Activated naive CD4-positive, alpha-beta T cell treated with anti-CD3 and anti-CD28 coated beads, Interleukin-2, amount 50 U/mL, for 72 hours (primary cell): ENCODE data around the gene ELFN1. TPM values are rescaled to one million over a fixed set of nuclear protein-coding genes. Genes with fewer than 3 reads are reported as not detected.
A peak's percentile ranks its signal among the peaks of the same experiment; 100 is the strongest.

Experiments used
- ATAC-seq, 2 donors: fragments of 150-1000 bp; cut with Tn5 transposase; 2 replicates each; pipeline ENCODE4 v1.10.0; 2021; ENCODE audit warnings: mild to moderate bottlenecking in 2 of 2, moderate library complexity in 2 of 2
- DNase-seq, 2 donors: peaks; one replicate each; pipeline ENCODE4 v3.0.0; 2021 to 2022; ENCODE audit warnings: low spot score in 2 of 2
- H3K27ac Mint-ChIP-seq, 2 donors: one replicate each; pipeline ENCODE4 v1.8.0; 2022; ENCODE audit warnings: mild to moderate bottlenecking in 2 of 2, mixed read lengths in 2 of 2
- H3K36me3 Mint-ChIP-seq, 2 donors: one replicate each; pipeline ENCODE4 v1.8.0; 2022; ENCODE audit warnings: mixed read lengths in 2 of 2
- H3K9me3 Mint-ChIP-seq, 2 donors: one replicate each; pipeline ENCODE4 v1.8.0; 2022; ENCODE audit warnings: mixed read lengths in 2 of 2
- total RNA-seq, 2 donors: library from RNA; stranded (reverse); gene quantifications; one replicate each; pipeline ENCODE4 v1.2.3, GENCODE V29; 2022

ELFN1 gene
- total RNA-seq, 2 donors from 2014 or later = 0.07 TPM; not detected in 1

DNA sequence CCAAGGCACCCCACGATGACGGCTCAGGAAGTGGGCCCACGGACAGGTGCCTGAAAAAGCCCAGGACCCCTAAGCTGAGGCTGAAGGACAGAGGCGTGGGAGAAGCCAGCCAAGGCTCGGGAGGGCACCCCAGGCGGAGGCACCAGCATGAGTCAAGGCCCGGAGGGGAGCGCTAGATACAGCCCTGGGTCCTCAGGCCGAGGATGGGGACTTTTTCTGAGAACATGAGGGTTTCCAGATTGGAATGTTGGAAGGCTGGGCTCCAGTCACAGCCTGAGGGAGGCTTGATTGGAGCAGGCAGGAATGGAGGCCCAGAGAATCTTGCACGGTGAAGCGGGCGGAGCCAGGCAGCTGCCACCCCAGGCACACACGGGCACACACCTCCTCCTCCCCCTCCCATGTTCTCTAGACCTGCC is 19.0 kb upstream of the ELFN1 start:
- Mint-ChIP-seq H3K27ac (no peak overlapping the region), H3K36me3 (no peaks in the 10 kb centered on the region), H3K9me3 (no peaks in the 10 kb centered on the region)
- ATAC-seq = no peak
- DNase-seq = no peak

DNA sequence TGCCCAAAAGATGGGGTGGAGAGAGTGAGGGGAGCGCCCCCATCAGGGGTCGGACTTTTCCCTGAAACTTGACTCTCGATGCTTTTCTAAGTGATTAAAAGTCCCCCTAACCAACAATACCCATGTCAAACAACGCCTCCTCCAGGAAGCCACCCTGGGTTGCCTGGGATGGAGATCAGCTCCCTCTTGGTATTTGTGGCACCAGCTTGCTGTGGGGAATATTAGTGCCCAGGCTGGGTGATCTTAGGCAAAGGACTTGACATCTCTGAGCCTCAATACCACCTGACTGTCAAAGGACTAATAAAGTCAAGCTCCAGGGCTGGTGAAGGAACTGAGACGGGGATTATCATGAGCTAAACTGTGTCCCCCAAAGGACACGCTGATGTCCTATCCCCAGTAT is 18.2 kb upstream of the ELFN1 start:
- no peak overlapping the region for H3K27ac Mint-ChIP-seq
- no peak for ATAC-seq
- no peaks in the 10 kb centered on the region for H3K9me3 Mint-ChIP-seq
- DNase-seq = no peak
- H3K36me3 Mint-ChIP-seq = no peaks in the 10 kb centered on the region

DNA sequence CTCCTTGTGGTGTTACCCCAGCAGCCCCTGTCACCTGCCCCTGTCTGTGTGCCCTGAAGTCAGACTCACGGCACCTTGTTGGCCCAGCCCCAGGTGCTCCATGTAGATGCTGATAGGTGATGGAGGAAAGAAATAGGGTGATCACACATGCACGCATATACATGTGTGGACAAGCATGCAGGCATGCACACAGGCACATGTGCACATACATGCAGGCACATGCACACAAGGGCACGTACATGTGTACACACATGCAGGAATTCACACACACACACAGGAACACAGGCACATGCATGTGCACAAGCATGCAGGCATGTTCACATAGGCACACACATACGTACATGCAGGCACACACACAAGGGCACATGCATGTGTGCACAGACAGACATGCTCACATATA is 16.6 kb upstream of the ELFN1 start:
- DNase-seq (no peak), ATAC-seq (no peak)
- Mint-ChIP-seq H3K9me3 (no peaks in the 10 kb centered on the region), H3K27ac (no peak overlapping the region), H3K36me3 (no peaks in the 10 kb centered on the region)

- no peak overlapping the region for H3K27ac Mint-ChIP-seq
- ATAC-seq (no peak), DNase-seq (no peak)
- no peaks in the 10 kb centered on the region for H3K9me3 Mint-ChIP-seq
- H3K36me3 Mint-ChIP-seq = no peaks in the 10 kb centered on the region
Observed at GRCh38 chr7:1654111-1654510, 16.0 kb upstream of the ELFN1 start.

DNA sequence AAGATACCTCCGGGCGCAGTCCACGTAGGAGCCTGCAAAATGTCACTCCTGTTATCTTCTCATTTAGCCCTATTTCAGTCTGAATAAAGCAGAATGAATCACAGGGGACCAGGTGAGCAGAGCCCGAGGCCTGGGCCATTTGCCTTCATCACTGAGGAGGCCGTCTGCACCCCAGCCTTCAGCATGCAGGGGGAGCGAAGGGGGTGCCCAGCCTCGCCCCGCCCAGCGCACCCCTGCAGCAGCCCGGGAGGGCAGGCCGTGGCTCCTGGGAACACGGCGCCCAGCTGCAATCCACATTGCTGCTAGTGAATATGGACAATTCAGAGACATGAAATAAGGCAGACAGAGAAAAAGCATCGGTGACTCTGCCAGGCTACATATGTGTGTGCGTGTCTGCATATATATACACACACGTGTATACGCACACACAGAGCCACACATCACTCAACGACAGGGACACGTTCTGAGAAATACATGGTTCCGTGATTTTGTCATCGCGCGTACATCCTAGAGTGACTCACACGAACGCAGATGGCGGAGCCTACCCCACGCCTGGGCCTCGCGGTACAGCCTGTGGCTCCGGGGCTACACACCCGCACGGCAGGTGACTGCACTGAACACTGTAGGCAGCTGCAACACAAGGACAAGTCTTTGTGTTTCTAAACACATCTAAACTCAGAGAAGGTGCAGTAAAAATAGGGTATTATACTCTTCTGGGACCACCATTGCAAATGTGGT is 15.2 kb upstream of the ELFN1 start:
- Mint-ChIP-seq H3K27ac (no peak overlapping the region), H3K9me3 (no peaks in the 10 kb centered on the region), H3K36me3 (no peaks in the 10 kb centered on the region)
- DNase-seq (no peak), ATAC-seq (no peak)

- no peaks in the 10 kb centered on the region for H3K36me3 Mint-ChIP-seq
- H3K27ac Mint-ChIP-seq = no peak overlapping the region
- H3K9me3 Mint-ChIP-seq = no peaks in the 10 kb centered on the region
- no peak for ATAC-seq
- DNase-seq = no peak
Observed at GRCh38 chr7:1659696-1660095, 10.4 kb upstream of the ELFN1 start.

GRCh38 chr7:1661461-1661860 is 8.6 kb upstream of the ELFN1 start:
- DNase-seq (no peak), ATAC-seq (no peak)
- no peak overlapping the region for H3K27ac Mint-ChIP-seq

DNA sequence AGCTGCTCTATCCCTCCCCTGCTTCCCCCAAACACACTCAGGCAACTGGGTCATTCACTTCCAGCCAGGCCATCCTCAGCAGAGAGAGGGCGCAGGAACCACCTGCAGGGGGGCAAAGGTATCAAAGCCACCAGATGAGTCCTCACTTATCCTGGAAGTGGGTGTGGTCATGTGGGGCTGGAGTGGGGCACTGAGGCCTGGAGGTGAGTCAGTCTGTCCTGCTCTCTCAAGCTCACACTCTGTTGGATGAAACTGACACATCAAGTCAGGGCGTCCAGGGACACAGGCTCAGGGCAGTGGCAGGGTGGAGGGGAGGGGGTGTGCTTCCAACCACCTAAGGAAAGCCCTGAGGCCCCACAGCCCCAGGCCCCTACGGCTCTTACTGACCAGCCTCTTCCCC is 8.0 kb upstream of the ELFN1 start:
- Mint-ChIP-seq H3K9me3 (no peaks in the 10 kb centered on the region), H3K36me3 (no peaks in the 10 kb centered on the region), H3K27ac (no peak overlapping the region)
- ATAC-seq (peak in 1 of 2 donors; percentile 51), DNase-seq (no peak)

More at GRCh38 chr7:1661461-1661860, 8.6 kb upstream of the ELFN1 start:
- H3K9me3 Mint-ChIP-seq = no peaks in the 10 kb centered on the region
- no peaks in the 10 kb centered on the region for H3K36me3 Mint-ChIP-seq

DNA sequence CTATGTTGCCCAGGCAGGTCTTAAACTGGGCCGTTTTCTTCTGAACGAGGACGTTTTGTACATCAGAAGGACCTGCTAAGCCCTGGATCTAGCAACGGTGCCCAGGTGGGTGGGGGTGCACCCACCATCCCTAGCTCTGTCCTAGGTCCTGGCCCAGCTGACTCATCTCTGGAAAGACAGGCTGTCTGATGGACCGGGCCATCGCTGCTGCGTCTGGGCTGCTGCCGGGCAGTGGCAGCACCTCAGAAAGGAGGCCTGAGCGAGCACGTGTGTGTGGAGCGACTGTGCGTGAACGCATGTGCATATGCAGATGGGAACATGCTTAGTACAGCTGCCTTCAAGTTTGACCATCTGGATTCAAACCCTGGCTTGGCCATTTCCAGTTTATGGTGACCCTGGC is 7.3 kb upstream of the ELFN1 start:
- ATAC-seq = no peak
- H3K36me3 Mint-ChIP-seq = no peaks in the 10 kb centered on the region
- DNase-seq = no peak
- no peak overlapping the region for H3K27ac Mint-ChIP-seq
- H3K9me3 Mint-ChIP-seq = no peaks in the 10 kb centered on the region

- ATAC-seq (no peak), DNase-seq (no peak)
- H3K9me3 Mint-ChIP-seq = no peaks in the 10 kb centered on the region
- H3K27ac Mint-ChIP-seq = no peak overlapping the region
- no peaks in the 10 kb centered on the region for H3K36me3 Mint-ChIP-seq
Observed at GRCh38 chr7:1663223-1663622, 6.9 kb upstream of the ELFN1 start.

DNA sequence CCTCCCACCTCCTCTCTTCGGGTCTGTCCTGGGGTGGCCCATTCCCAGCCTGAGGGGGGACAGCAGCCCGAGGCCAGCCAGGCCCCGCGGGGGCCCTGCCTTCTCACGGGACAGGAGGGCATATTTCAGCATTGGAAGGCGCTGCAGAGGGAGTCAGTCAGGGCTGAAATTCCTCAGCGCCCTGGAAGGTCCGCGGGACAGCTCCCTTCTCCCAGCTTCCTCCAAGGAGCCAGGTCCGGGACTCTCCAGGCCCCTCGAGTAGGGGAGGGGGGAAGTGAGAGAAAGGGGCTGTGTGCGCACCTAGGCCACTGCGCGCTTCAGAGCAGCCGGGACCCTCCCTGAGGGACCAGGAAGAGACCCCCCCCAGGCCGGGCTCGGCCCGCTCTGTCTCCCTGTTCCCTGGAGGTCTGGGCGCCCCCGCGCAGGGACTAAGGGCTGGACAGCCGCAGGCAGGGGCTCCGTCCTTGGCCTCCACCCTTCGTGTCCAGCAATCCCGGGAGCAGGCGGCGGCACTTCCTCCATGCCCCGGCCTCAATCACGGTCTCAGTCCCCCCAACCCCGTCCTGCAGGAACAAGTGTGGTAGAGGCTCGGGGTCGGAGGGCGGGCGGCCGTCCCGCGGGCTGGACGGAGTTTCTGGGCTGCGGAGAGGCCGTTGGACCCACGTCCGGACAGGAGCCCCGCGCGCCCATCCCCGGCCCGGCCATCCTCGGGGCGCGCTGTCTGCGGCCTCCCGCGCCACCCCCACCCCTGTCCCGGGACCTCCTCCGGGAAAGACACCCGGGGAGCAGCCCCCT is 6.0 kb upstream of the ELFN1 start:
- Mint-ChIP-seq H3K9me3 (no peaks in the 10 kb centered on the region), H3K27ac (no peak overlapping the region), H3K36me3 (no peaks in the 10 kb centered on the region)
- DNase-seq (peak in 1 of 2 donors; percentile 47), ATAC-seq (no peak)

GRCh38 chr7:1664711-1665548 is 5.1 kb upstream of the ELFN1 start:
- Mint-ChIP-seq H3K27ac (no peak overlapping the region), H3K9me3 (no peaks in the 10 kb centered on the region), H3K36me3 (no peaks in the 10 kb centered on the region)
- peak; percentile 35 to 70 for DNase-seq
- ATAC-seq = peak; percentile 25 to 34

DNA sequence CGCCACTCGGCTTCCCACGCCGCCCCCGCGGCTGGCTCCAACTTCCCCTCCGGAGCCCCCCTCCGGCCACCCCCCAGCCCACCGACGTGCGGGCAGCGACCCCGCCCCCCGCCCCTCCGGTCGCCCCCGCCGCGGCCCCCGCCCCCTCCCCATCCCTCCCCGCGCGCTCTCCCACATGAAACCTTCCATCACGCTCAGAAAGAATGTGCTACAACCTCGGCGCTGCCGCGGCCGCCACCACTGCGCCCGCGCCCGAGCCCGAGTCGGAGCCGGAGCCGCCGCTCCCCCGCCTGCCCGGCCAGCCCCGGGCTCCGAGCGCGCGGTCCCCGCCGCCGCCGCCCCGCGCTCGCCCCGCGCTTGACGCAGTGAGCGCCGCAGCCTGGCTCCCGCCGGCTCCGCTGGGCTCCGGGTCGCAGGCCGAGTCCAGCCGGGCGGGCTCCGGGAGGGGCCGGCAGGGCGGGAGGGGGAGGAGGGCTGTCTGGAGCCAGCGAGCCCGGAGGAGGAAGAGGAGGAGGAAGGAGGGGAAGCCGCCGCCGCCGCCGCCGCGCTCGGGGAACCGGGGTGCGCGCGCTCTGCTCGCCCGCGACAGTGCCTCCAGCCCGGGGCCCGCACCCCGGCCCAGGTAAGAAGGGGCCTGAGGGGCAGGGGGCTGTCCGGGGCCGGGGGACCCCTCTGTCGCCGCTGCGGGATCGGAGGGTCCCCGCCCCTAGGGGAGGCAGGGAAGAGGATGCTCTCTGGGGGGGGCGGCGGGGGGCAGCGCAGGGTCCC is 4.3 kb upstream of the ELFN1 start:
- DNase-seq (peak in 1 of 2 donors; percentile 53), ATAC-seq (peak in 1 of 2 donors; percentile 37)
- no peak overlapping the region for H3K27ac Mint-ChIP-seq
- no peaks in the 10 kb centered on the region for H3K36me3 Mint-ChIP-seq
- H3K9me3 Mint-ChIP-seq = no peaks in the 10 kb centered on the region

DNA sequence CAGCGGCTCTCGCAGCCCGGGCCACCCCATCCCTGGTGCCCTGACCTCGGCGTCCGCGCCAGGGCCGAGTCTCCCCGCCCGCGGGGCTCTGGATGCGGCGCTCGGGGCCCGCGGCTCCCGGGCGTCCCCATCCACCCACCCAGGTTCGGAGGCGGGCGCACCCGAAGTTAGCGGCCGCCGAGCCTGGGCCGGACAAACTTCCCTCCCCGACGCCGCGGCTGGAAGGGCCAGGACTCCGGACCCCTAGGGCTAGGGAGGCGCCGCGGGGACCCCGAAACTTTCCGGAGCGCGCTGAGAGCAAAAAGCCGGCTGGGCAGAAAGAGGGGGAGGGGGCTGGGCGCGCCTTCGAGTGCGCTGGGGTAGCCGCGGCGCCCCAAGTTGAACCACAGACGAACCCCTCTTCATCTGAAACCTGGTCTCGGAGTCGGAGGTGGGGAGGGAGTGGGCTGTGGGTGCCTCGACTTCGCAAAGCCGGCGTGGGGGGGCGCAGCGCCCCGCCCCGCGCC is 3.7 kb upstream of the ELFN1 start:
- DNase-seq (peak in 1 of 2 donors; percentile 35), ATAC-seq (no peak)
- H3K9me3 Mint-ChIP-seq = no peaks in the 10 kb centered on the region
- no peak overlapping the region for H3K27ac Mint-ChIP-seq
- no peaks in the 10 kb centered on the region for H3K36me3 Mint-ChIP-seq

DNA sequence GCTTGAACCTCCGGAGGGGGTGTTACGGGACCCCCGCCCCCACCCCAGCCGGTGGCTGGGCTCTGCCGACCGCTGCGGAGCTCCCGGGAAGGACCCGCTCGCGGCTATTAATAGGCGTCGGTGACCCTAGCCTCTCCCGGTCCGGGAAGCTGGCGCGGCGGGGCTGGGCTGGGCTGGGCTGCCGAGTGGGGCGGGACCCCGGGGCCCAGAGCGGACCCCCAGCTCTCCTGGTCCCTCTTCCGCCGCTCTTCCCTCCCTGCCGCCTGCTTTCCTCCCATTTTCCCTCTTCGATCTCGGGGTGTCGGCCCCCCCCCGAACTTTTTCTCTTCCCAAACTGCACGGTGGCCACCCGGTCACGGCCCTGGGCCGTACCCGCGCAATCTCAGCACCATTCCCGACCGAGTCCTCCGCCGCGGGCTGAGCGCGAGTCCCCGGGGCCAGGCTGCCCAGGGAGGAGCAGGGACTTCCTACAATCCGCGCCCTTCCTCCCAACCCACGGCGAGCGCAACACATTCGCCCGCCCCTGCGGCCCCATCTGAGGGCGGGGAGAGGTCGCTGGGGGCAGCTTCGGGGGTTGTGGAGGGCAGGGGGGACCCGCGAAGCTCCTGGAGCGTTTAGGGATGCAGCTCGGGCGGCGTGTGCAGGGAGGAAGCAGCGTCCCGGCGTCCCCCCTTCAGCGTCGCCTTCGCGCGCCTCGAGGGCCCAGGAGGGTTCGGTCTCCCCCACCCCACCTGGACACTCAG is 3.1 kb upstream of the ELFN1 start:
- DNase-seq (no peak), ATAC-seq (peak in 1 of 2 donors; percentile 9)
- Mint-ChIP-seq H3K27ac (no peak overlapping the region), H3K36me3 (no peaks in the 10 kb centered on the region), H3K9me3 (no peaks in the 10 kb centered on the region)
